Immature natural killer cell (primary cell): Measurements from ENCODE around the gene IL16. TPM values are rescaled to one million over a fixed set of nuclear protein-coding genes. Genes with fewer than 3 reads are reported as not detected.
A peak's percentile ranks its signal among the peaks of the same experiment; 100 is the strongest.
"Not testable (repeated sequence)": the region's sequence is repeated elsewhere in the genome, so short reads cannot be mapped to it uniquely, and the experiment has no call there.

Experiments used
- DNase-seq, 3 donors: peaks; one replicate each; pipeline ENCODE4 v3.0.0; 2022; ENCODE audit warnings: mixed read lengths in 1 of 3
- H3K27ac Mint-ChIP-seq, 6 donors: one replicate each; pipeline ENCODE4 v1.8.0; 2020; ENCODE audit warnings: mixed read lengths in 6 of 6, mild to moderate bottlenecking in 5 of 6, inconsistent platforms in 4 of 6, moderate library complexity in 3 of 6
- H3K27me3 Mint-ChIP-seq, 3 donors: one replicate each; pipeline ENCODE4 v1.8.0; 2020 to 2021; ENCODE audit warnings: low read depth in 3 of 3, mild to moderate bottlenecking in 3 of 3, mixed read lengths in 3 of 3, moderate library complexity in 3 of 3, inconsistent platforms in 1 of 3
- H3K36me3 Mint-ChIP-seq, 3 donors: one replicate each; pipeline ENCODE4 v1.8.0; 2020; ENCODE audit warnings: mixed read lengths in 3 of 3, inconsistent platforms in 2 of 3, mild to moderate bottlenecking in 2 of 3
- H3K4me1 Mint-ChIP-seq, 2 donors: one replicate each; pipeline ENCODE4 v1.8.0; 2020; ENCODE audit warnings: inconsistent platforms in 2 of 2, mild to moderate bottlenecking in 2 of 2, mixed read lengths in 2 of 2, moderate library complexity in 1 of 2
- H3K4me3 Mint-ChIP-seq, 5 donors: one replicate each; pipeline ENCODE4 v1.8.0; 2020; ENCODE audit warnings: mild to moderate bottlenecking in 5 of 5, mixed read lengths in 5 of 5, inconsistent platforms in 3 of 5, moderate library complexity in 3 of 5
- H3K9me3 Mint-ChIP-seq, 6 donors: one replicate each; pipeline ENCODE4 v1.8.0; 2020; ENCODE audit warnings: mild to moderate bottlenecking in 6 of 6, mixed read lengths in 6 of 6, inconsistent platforms in 4 of 6, moderate library complexity in 3 of 6
- polyA plus RNA-seq, 3 donors: library from polyadenylated mRNA; unstranded; fragments of 300-500 nt; fragmentation: Illumina TruSeq; gene quantifications; one replicate each; pipeline ENCODE4 v1.2.3, GENCODE V29; 2021

IL16 gene
- polyA plus RNA-seq, 3 donors from 2014 or later = 147 to 301 (median 155) TPM

- H3K4me1 Mint-ChIP-seq = peaks cover 44 to 55% of the 10 kb centered on the region in 2 donors
- peak overlapping the region; percentile 61 to 96 (median 88) for H3K27ac Mint-ChIP-seq
- no peaks in the 10 kb centered on the region for H3K9me3 Mint-ChIP-seq
- H3K27me3 Mint-ChIP-seq = peaks cover 0 to 1% (median 0%) of the 10 kb centered on the region in 3 donors
- no peak for DNase-seq
- H3K4me3 Mint-ChIP-seq = peak overlapping the region in 2 of 5 donors; percentile 24 to 28
- H3K36me3 Mint-ChIP-seq = peaks cover 0 to 12% (median 4%) of the 10 kb centered on the region in 3 donors
Measured at GRCh38 chr15:81316267-81316666, 119.6 kb downstream of the IL16 start.

DNA sequence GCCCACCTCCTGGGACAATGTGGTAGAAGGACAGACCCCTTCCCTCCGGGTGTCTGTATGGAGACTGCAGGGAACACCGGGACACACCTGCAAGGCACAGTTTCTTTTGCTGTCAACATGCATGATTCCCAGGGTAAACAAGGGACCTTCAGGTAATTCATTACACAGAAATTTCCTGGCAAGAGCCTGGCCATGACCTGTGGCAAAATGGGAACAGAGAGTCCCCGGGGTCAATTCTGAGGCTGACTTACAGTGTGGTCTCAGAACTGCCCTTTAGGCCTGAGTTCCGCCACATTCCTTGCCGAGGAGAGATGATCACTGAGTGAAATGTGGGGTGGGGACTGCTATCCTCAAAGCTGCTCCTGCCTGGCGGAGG is 121.0 kb downstream of the IL16 start:
- DNase-seq = no peak
- Mint-ChIP-seq H3K27me3 (peaks cover 0 to 1% (median 0%) of the 10 kb centered on the region in 3 donors), H3K4me3 (no peak overlapping the region), H3K4me1 (peaks cover 31 to 44% of the 10 kb centered on the region in 2 donors), H3K27ac (peak overlapping the region in 3 of 6 donors; percentile 20 to 45 (median 28)), H3K36me3 (peaks cover 0 to 6% (median 4%) of the 10 kb centered on the region in 3 donors), H3K9me3 (no peaks in the 10 kb centered on the region)

GRCh38 chr15:81321667-81322066 is 125.0 kb downstream of the IL16 start:
- H3K9me3 Mint-ChIP-seq = no peaks in the 10 kb centered on the region
- H3K36me3 Mint-ChIP-seq = peaks cover 0 to 4% (median 4%) of the 10 kb centered on the region in 3 donors
- H3K4me1 Mint-ChIP-seq = peaks cover 15 to 25% of the 10 kb centered on the region in 2 donors
- H3K27me3 Mint-ChIP-seq = peaks cover 0 to 7% (median 3%) of the 10 kb centered on the region in 3 donors
- H3K27ac Mint-ChIP-seq = no peak overlapping the region
- no peak overlapping the region for H3K4me3 Mint-ChIP-seq
- DNase-seq = no peak

GRCh38 chr15:81322676-81323253 is 126.1 kb downstream of the IL16 start:
- H3K4me3 Mint-ChIP-seq = peak overlapping the region in 3 of 5 donors; percentile 47 to 55 (median 50)
- H3K9me3 Mint-ChIP-seq = no peaks in the 10 kb centered on the region
- peak overlapping the region in 3 of 6 donors; percentile 13 to 28 (median 21) for H3K27ac Mint-ChIP-seq
- peaks cover 15 to 24% of the 10 kb centered on the region in 2 donors for H3K4me1 Mint-ChIP-seq
- no peak for DNase-seq
- peaks cover 0 to 7% (median 3%) of the 10 kb centered on the region in 3 donors for H3K27me3 Mint-ChIP-seq
- H3K36me3 Mint-ChIP-seq = peaks cover 0 to 4% (median 4%) of the 10 kb centered on the region in 3 donors

GRCh38 chr15:81323559-81323943 is 126.9 kb downstream of the IL16 start:
- peak overlapping the region; percentile 94 to 99 (median 98) for H3K4me3 Mint-ChIP-seq
- peak overlapping the region; percentile 18 to 91 (median 76) for H3K27ac Mint-ChIP-seq
- peaks cover 0 to 2% (median 1%) of the 10 kb centered on the region in 3 donors for H3K36me3 Mint-ChIP-seq
- H3K27me3 Mint-ChIP-seq = peaks cover 0 to 7% (median 3%) of the 10 kb centered on the region in 3 donors
- peaks cover 15 to 24% of the 10 kb centered on the region in 2 donors for H3K4me1 Mint-ChIP-seq
- no peak for DNase-seq
- no peaks in the 10 kb centered on the region for H3K9me3 Mint-ChIP-seq

GRCh38 chr15:81323944-81324881 is 127.5 kb downstream of the IL16 start, which contains the start of gene STARD5:
Gene STARD5 (minus strand): TSS chr15:81324141. CDS start chr15:81324099, 42 bp downstream.
- Mint-ChIP-seq H3K4me1 (peaks cover 15 to 24% of the 10 kb centered on the region in 2 donors), H3K9me3 (no peaks in the 10 kb centered on the region), H3K36me3 (no peaks in the 10 kb centered on the region), H3K27ac (peak within 1 kb of the TSS; percentile 68 to 96 (median 88)), H3K4me3 (peak within 1 kb of the TSS; percentile 94 to 99 (median 98)), H3K27me3 (peaks cover 0 to 7% (median 3%) of the 10 kb centered on the region in 3 donors)
- DNase-seq = peak; percentile 93 to 95 (median 94)

GRCh38 chr15:81326466-81327212 is 130.0 kb downstream of the IL16 start:
- DNase-seq = no peak
- Mint-ChIP-seq H3K4me3 (no peak overlapping the region), H3K9me3 (no peaks in the 10 kb centered on the region), H3K4me1 (peaks cover 15 to 24% of the 10 kb centered on the region in 2 donors), H3K27ac (no peak overlapping the region), H3K36me3 (no peaks in the 10 kb centered on the region), H3K27me3 (peaks cover 0 to 7% (median 5%) of the 10 kb centered on the region in 3 donors)

- H3K9me3 Mint-ChIP-seq = no peaks in the 10 kb centered on the region
- H3K4me3 Mint-ChIP-seq = no peak overlapping the region
- no peak overlapping the region for H3K27ac Mint-ChIP-seq
- peaks cover 0 to 7% (median 5%) of the 10 kb centered on the region in 3 donors for H3K27me3 Mint-ChIP-seq
- DNase-seq = no peak
- H3K36me3 Mint-ChIP-seq = no peaks in the 10 kb centered on the region
- peaks cover 15 to 22% of the 10 kb centered on the region in 2 donors for H3K4me1 Mint-ChIP-seq
Measured at GRCh38 chr15:81327516-81327915, 130.8 kb downstream of the IL16 start.

DNA sequence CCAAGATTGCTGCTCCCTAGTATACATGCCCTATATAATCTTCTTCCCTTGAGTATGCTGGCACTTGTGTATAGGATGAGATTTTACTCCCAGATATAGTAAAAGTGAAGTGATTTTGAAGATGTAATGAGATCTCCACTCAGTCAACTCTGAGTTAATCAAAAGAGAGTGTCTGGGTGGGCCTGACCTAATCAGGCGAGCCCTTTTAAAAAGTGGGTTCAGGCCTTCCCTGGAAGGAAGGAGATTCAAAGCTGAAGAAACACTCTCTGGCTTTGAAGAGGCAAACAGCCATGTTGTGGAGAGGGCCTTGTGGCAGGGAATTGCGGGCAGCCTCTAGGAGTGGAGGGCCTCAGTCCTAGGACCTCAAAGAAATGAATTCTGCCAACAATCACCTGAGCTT is 132.8 kb downstream of the IL16 start:
- H3K27me3 Mint-ChIP-seq = peaks cover 0 to 5% (median 2%) of the 10 kb centered on the region in 3 donors
- no peak overlapping the region for H3K4me3 Mint-ChIP-seq
- H3K36me3 Mint-ChIP-seq = no peaks in the 10 kb centered on the region
- H3K9me3 Mint-ChIP-seq = no peaks in the 10 kb centered on the region
- DNase-seq = no peak
- H3K4me1 Mint-ChIP-seq = peaks cover 3 to 5% of the 10 kb centered on the region in 2 donors
- H3K27ac Mint-ChIP-seq = no peak overlapping the region

DNA sequence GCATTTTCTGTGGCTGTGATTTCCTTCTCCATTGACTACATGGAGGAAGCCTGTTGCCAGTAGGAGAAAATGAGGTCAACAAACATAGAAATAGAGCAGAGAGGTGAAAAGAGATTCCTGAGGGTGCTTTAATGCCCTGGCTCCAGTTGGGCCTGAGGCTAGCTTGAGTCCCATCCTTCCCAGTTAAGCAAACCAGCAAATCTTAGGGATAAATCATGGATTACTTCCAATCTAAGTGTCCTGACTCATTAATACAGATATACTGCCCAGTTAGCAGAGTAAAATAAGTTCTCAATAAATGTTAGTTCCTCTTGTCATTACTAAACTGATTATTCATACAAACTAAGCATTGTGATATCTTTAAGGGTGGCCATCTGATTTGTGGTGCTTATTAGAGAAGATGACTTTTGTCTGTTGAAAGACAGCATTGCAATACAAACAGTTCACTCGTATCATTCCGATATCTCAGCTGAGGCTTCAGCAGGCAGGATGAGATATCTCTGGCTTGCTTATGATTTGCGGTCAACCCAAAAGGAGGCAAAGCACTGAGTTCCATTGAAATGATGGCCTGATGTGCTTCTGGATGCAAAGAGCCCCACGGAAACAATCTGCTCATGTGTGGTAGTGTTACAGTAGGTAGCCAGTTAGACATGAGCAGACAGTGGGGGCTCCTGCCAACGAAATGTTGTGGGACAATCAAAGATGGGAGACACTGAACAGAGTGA is 133.8 kb downstream of the IL16 start:
- no peak overlapping the region for H3K27ac Mint-ChIP-seq
- peaks cover 0 to 3% (median 0%) of the 10 kb centered on the region in 3 donors for H3K27me3 Mint-ChIP-seq
- no peaks in the 10 kb centered on the region for H3K4me1 Mint-ChIP-seq
- H3K36me3 Mint-ChIP-seq = no peaks in the 10 kb centered on the region
- no peak for DNase-seq
- H3K4me3 Mint-ChIP-seq = no peak overlapping the region
- H3K9me3 Mint-ChIP-seq = no peaks in the 10 kb centered on the region

DNA sequence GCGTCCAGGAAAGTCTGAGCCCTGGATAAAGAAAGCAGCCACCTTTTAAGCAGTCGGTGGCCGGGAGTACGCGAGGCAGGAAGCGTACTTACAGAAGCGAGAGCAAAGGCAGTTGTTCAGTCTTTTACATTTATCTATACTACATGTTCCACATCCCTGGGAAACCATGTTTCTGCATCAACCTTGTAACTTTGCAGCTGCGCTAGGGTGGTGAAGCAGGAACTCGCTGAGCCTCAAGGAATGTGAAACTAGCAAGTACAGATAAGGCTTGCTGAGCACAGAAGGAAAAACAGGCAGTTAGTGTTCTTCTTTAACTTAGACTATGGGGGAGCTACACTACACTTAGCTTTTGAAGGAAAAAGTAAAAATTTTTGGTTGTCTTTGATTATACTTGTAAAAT is 134.5 kb downstream of the IL16 start:
- not testable (repeated sequence) for H3K9me3 Mint-ChIP-seq, H3K4me3 Mint-ChIP-seq, H3K27ac Mint-ChIP-seq, H3K4me1 Mint-ChIP-seq, H3K27me3 Mint-ChIP-seq, DNase-seq, H3K36me3 Mint-ChIP-seq

GRCh38 chr15:81331600-81331999 is 134.9 kb downstream of the IL16 start:
- no peak overlapping the region for H3K4me3 Mint-ChIP-seq
- no peak overlapping the region for H3K27ac Mint-ChIP-seq
- no peak for DNase-seq

GRCh38 chr15:81332326-81332725 is 135.6 kb downstream of the IL16 start:
- Mint-ChIP-seq H3K4me3 (no peak overlapping the region), H3K9me3 (no peaks in the 10 kb centered on the region), H3K36me3 (no peaks in the 10 kb centered on the region), H3K27ac (no peak overlapping the region), H3K4me1 (no peaks in the 10 kb centered on the region), H3K27me3 (peaks cover 0 to 3% (median 0%) of the 10 kb centered on the region in 3 donors)
- no peak for DNase-seq

More at GRCh38 chr15:81331600-81331999, 134.9 kb downstream of the IL16 start:
- Mint-ChIP-seq H3K27me3 (peaks cover 0 to 3% (median 0%) of the 10 kb centered on the region in 3 donors), H3K36me3 (no peaks in the 10 kb centered on the region), H3K9me3 (no peaks in the 10 kb centered on the region), H3K4me1 (no peaks in the 10 kb centered on the region)
